Lung (tissue), 12 donors: ENCODE data around the gene XIRP2. TPM values are rescaled to one million over a fixed set of nuclear protein-coding genes. Genes with fewer than 3 reads are reported as not detected.
A peak's percentile ranks its signal among the peaks of the same experiment; 100 is the strongest.

Source experiments
- ATAC-seq: fragments of 200-7000 bp; cut with Tn5 transposase; one replicate; pipeline ENCODE4 v1.9.1; 2020; ENCODE audit warnings: moderate number of reproducible peaks; ENCODE audit not compliant: insufficient read depth, low FRiP score
- DNase-seq, 3 donors: peaks; one replicate each; pipeline ENCODE4 v3.0.0-alpha.2; 2013 to 2017
- H3K27ac ChIP-seq, 2 donors: one replicate each; pipeline ENCODE4 v1.5.1; 2013; ENCODE audit warnings: mild to moderate bottlenecking in 2 of 2, moderate library complexity in 2 of 2, control low read depth in 1 of 2, inconsistent platforms in 1 of 2, low read depth in 1 of 2, low read length in 1 of 2
- H3K27me3 ChIP-seq, 3 donors: one replicate each; pipeline ENCODE4 v1.5.1; 2013; ENCODE audit warnings: low read length in 2 of 3; ENCODE audit not compliant: control insufficient read depth in 3 of 3, insufficient read depth in 3 of 3
- H3K36me3 ChIP-seq, 4 donors: one replicate each; pipeline ENCODE4 v1.5.1; 2013; ENCODE audit warnings: low read length in 4 of 4, mild to moderate bottlenecking in 1 of 4, moderate library complexity in 1 of 4; ENCODE audit not compliant: control insufficient read depth in 4 of 4, insufficient read depth in 4 of 4
- H3K4me1 ChIP-seq, 5 donors: one replicate each; pipeline ENCODE4 v1.5.1; 2013; ENCODE audit warnings: low read length in 5 of 5, mild to moderate bottlenecking in 2 of 5, moderate library complexity in 1 of 5; ENCODE audit not compliant: control insufficient read depth in 5 of 5, insufficient read depth in 5 of 5
- H3K4me3 ChIP-seq: one replicate; pipeline ENCODE4 v1.5.1; 2013; ENCODE audit warnings: mild to moderate bottlenecking, control low read depth, moderate library complexity
- H3K9ac ChIP-seq, 2 donors: one replicate each; pipeline ENCODE4 v1.5.1; 2013; ENCODE audit warnings: low read length in 2 of 2, control low read depth in 1 of 2; ENCODE audit not compliant: insufficient read depth in 1 of 2
- H3K9me3 ChIP-seq, 4 donors: one replicate each; pipeline ENCODE4 v1.5.1; 2013; ENCODE audit warnings: low read length in 3 of 4, mild to moderate bottlenecking in 1 of 4, moderate library complexity in 1 of 4; ENCODE audit not compliant: control insufficient read depth in 4 of 4, insufficient read depth in 3 of 4
- CTCF ChIP-seq: IDR thresholded peaks from 2 replicates; pipeline ENCODE4 v1.5.1; 2012; ENCODE audit warnings: mild to moderate bottlenecking; ENCODE audit errors: control extremely low read depth, extremely low read depth
- WGBS, 2 donors: extraction: QIAGEN DNeasy Blood & Tissue Kit; methylation state at CpG; one replicate each; pipeline ENCODE4 v1.1.7; 2013; 5-methylcytosine and 5-hydroxymethylcytosine counted together
- polyA plus RNA-seq, 2 donors: library from polyadenylated mRNA; stranded (reverse); fragments of 200-250 nt; gene quantifications; one replicate each; pipeline ENCODE4 v1.2.1, GENCODE V29; 2013
- total RNA-seq, 2 donors: library from RNA; depleted of rRNA in 1 of 2; stranded (reverse); fragments of >200 nt in 1 of 2; gene quantifications; one replicate each; pipeline ENCODE4 v1.2.1, GENCODE V29; 2014 to 2021
- donor health status: control.
- donor health status: control.
- donor health status: Bipolar disorder and iron deficiency.
- donor health status: healthy.
- donor health status: DM: yes; HTN: yes; CAD: no.

XIRP2 gene
- total and polyA plus RNA-seq, 4 donors = 0.11 to 0.46 (median 0.14) TPM; not detected in 1

GRCh38 chr2:167110345-167110744, 222.1 kb downstream of the XIRP2 start:
- DNase-seq (no peak), ATAC-seq (no peak)
- Histone ChIP-seq H3K4me3 (no peak overlapping the region), H3K9ac (no peak overlapping the region), H3K9me3 (no peaks in the 10 kb centered on the region), H3K27me3 (no peaks in the 10 kb centered on the region), H3K36me3 (no peaks in the 10 kb centered on the region), H3K27ac (no peak overlapping the region), H3K4me1 (no peaks in the 10 kb centered on the region)
- no peak for TF ChIP-seq CTCF

GRCh38 chr2:167114018-167114417, 225.7 kb downstream of the XIRP2 start:
- no peaks in the 10 kb centered on the region for H3K9me3 ChIP-seq
- H3K9ac ChIP-seq = no peak overlapping the region
- WGBS, 2 donors = 46 to 69% methylated on average over 4 of the region's 4 CpGs
- H3K4me1 ChIP-seq = no peaks in the 10 kb centered on the region
- no peak for DNase-seq
- TF ChIP-seq CTCF = no peak
- H3K27ac ChIP-seq = no peak overlapping the region
- H3K27me3 ChIP-seq = no peaks in the 10 kb centered on the region
- ATAC-seq = no peak
- H3K36me3 ChIP-seq = no peaks in the 10 kb centered on the region
- no peak overlapping the region for H3K4me3 ChIP-seq

- H3K9ac ChIP-seq = no peak overlapping the region
- H3K4me1 ChIP-seq = no peaks in the 10 kb centered on the region
These were observed 227.3 kb downstream of the XIRP2 start for GRCh38 chr2:167115541-167115940.

More at GRCh38 chr2:167115541-167115940, 227.3 kb downstream of the XIRP2 start:
- Histone ChIP-seq H3K4me3 (no peak overlapping the region), H3K27me3 (no peaks in the 10 kb centered on the region), H3K36me3 (no peaks in the 10 kb centered on the region), H3K27ac (no peak overlapping the region), H3K9me3 (no peaks in the 10 kb centered on the region)
- TF ChIP-seq CTCF = no peak
- ATAC-seq (no peak), DNase-seq (peak in 1 of 3 donors; percentile 10)
